K562 (cell line): ENCODE results near the gene GSK3B. TPM values are rescaled to one million over a fixed set of nuclear protein-coding genes. Genes with fewer than 3 reads are reported as not detected.
A peak's percentile ranks its signal among the peaks of the same experiment; 100 is the strongest.

Source experiments
- ATF4 ChIP-seq: fragments of 450-650 bp; formaldehyde crosslinking; IDR thresholded peaks from 2 replicates; pipeline ENCODE4 v1.4.0; 2022; ENCODE audit warnings: mild to moderate bottlenecking, moderate library complexity
- HNRNPLL ChIP-seq: fragments of 200-400 bp; formaldehyde crosslinking; IDR thresholded peaks from 2 replicates; pipeline ENCODE4 v1.6.1; 2017; ENCODE audit warnings: low read length, low read depth, mild to moderate bottlenecking; ENCODE audit not compliant: poor library complexity, severe bottlenecking
- MLLT1 ChIP-seq, 2 experiments: fragments of 450-650 bp; IDR thresholded peaks; 2 replicates each; pipeline ENCODE4 v1.6.1; 2016
- PURB ChIP-seq: sonication (generic); formaldehyde crosslinking; IDR thresholded peaks from 2 replicates; pipeline ENCODE4 v1.9.0; 2021; ENCODE audit warnings: low read depth, mild to moderate bottlenecking, missing genetic modification reagents
- RBM25 ChIP-seq: fragments of 200-400 bp; formaldehyde crosslinking; IDR thresholded peaks from 2 replicates; pipeline ENCODE4 v1.6.1; 2018; ENCODE audit warnings: low read length, low read depth, moderate library complexity; ENCODE audit not compliant: severe bottlenecking
- SLC30A9 ChIP-seq: fragments of 250-450 bp; sonication (Bioruptor Pico); IDR thresholded peaks from 2 replicates; pipeline ENCODE4 v1.8.0; 2022; ENCODE audit warnings: mild to moderate bottlenecking, moderate library complexity
- TAF15 ChIP-seq: fragments of 200-400 bp; formaldehyde crosslinking; IDR thresholded peaks from 2 replicates; pipeline ENCODE4 v1.6.1; 2017; ENCODE audit warnings: mild to moderate bottlenecking, low read depth, low read length, moderate library complexity
- ZNF57 ChIP-seq: fragments of 450-650 bp; formaldehyde crosslinking; IDR thresholded peaks from 2 replicates; pipeline ENCODE4 v1.4.0; 2020; ENCODE audit warnings: mild to moderate bottlenecking, moderate library complexity
- polyA plus RNA-seq, 8 experiments: library from polyadenylated mRNA; depleted of rRNA in 4 of 8; stranded (reverse) in 5 of 8; unstranded in 3 of 8; fragments of >200 nt; fragmentation: Nextera tagmentation in 2 of 8; fragmentation: Illumina TruSeq in 1 of 8; extraction: Ambion mirVana in 2 of 8; extraction: Trizol in 1 of 8; gene quantifications; 2 replicates each; pipeline versions ENCODE4 v1.2.1 to v1.2.3, GENCODE V29; 2011 to 2014; ENCODE audit warnings: inconsistent platforms in 1 of 8, missing spikeins in 1 of 8
- total RNA-seq, 7 experiments: library from RNA; depleted of rRNA in 6 of 7; stranded (reverse); fragments of >200 nt in 6 of 7; fragmentation: Illumina TruSeq in 2 of 7; extraction: Trizol in 2 of 7; gene quantifications; 2 replicates each; pipeline versions ENCODE4 v1.2.1 to v1.2.3, GENCODE V29; 2011 to 2021; ENCODE audit warnings: low replicate concordance in 1 of 7
- TF ChIP-seq, protein P1 (sequence below): fragments of 450-650 bp; IDR thresholded peaks from 2 replicates; pipeline ENCODE4 v1.6.1; 2018; ENCODE audit warnings: mild to moderate bottlenecking, low read depth; ENCODE audit not compliant: partially characterized antibody
- TF ChIP-seq, protein P2 (sequence below): fragments of 450-650 bp; IDR thresholded peaks from 2 replicates; pipeline ENCODE4 v1.6.1; 2016; ENCODE audit warnings: low read depth

Gene GSK3B
- total and polyA plus RNA-seq, 9 of the 15 experiments (the other 6 are each of a cell fraction or from before 2014, with no cell fraction given), result 4.7 to 25.0 (median 18.7) TPM

DNA sequence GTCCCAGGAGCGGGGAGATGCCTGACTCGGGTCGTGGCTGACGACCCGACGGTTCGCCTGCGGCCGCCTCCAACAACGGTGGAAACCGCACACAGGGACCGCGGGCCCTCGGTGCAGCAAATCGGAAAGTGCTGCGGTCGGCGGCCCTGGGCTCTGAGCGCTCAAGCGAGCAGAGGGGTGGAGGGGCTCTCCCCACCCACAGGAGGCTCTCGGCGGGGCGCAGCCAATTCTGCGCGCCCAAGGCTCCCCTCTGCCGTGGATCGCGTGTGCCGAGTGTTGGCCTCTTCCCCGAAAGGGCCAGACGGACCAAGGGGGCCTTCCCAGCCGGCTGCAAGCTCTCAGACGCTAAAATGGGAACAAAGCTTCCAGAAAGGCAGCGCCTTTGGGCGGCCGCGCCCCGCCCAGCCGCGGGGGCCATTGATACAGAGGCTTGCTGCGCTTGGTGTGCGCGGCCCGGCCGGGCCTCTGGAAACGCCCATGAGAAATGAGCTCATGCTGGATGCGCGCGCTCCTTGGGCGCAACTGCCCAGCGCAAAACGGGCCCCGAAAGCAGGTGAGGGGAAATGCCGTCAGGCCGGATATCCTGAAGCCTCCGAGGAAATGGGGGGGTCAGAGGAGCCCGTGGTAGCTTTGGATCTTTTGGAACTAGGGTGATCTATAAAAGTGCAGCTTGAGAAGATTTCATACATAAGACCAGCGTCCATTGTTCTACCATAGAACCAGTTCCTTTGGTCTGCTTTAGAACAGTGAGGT is 1.2 kb upstream of the GSK3B start (continued):
- TF ChIP-seq PURB (CRISPR knock-in tag), result no peak
- TF ChIP-seq ZNF57, result no peak
- TF ChIP-seq RBM25, result no peak
- TF ChIP-seq HNRNPLL, result peak; percentile 56
- TF ChIP-seq SLC30A9, result no peak
- TF ChIP-seq, protein P1, sequence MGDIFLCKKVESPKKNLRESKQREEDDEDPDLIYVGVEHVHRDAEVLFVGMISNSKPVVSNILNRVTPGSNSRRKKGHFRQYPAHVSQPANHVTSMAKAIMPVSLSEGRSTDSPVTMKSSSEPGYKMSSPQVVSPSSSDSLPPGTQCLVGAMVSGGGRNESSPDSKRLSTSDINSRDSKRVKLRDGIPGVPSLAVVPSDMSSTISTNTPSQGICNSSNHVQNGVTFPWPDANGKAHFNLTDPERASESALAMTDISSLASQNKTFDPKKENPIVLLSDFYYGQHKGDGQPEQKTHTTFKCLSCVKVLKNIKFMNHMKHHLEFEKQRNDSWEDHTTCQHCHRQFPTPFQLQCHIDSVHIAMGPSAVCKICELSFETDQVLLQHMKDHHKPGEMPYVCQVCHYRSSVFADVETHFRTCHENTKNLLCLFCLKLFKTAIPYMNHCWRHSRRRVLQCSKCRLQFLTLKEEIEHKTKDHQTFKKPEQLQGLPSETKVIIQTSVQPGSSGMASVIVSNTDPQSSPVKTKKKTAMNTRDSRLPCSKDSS, result no peak
- TF ChIP-seq, protein P2, sequence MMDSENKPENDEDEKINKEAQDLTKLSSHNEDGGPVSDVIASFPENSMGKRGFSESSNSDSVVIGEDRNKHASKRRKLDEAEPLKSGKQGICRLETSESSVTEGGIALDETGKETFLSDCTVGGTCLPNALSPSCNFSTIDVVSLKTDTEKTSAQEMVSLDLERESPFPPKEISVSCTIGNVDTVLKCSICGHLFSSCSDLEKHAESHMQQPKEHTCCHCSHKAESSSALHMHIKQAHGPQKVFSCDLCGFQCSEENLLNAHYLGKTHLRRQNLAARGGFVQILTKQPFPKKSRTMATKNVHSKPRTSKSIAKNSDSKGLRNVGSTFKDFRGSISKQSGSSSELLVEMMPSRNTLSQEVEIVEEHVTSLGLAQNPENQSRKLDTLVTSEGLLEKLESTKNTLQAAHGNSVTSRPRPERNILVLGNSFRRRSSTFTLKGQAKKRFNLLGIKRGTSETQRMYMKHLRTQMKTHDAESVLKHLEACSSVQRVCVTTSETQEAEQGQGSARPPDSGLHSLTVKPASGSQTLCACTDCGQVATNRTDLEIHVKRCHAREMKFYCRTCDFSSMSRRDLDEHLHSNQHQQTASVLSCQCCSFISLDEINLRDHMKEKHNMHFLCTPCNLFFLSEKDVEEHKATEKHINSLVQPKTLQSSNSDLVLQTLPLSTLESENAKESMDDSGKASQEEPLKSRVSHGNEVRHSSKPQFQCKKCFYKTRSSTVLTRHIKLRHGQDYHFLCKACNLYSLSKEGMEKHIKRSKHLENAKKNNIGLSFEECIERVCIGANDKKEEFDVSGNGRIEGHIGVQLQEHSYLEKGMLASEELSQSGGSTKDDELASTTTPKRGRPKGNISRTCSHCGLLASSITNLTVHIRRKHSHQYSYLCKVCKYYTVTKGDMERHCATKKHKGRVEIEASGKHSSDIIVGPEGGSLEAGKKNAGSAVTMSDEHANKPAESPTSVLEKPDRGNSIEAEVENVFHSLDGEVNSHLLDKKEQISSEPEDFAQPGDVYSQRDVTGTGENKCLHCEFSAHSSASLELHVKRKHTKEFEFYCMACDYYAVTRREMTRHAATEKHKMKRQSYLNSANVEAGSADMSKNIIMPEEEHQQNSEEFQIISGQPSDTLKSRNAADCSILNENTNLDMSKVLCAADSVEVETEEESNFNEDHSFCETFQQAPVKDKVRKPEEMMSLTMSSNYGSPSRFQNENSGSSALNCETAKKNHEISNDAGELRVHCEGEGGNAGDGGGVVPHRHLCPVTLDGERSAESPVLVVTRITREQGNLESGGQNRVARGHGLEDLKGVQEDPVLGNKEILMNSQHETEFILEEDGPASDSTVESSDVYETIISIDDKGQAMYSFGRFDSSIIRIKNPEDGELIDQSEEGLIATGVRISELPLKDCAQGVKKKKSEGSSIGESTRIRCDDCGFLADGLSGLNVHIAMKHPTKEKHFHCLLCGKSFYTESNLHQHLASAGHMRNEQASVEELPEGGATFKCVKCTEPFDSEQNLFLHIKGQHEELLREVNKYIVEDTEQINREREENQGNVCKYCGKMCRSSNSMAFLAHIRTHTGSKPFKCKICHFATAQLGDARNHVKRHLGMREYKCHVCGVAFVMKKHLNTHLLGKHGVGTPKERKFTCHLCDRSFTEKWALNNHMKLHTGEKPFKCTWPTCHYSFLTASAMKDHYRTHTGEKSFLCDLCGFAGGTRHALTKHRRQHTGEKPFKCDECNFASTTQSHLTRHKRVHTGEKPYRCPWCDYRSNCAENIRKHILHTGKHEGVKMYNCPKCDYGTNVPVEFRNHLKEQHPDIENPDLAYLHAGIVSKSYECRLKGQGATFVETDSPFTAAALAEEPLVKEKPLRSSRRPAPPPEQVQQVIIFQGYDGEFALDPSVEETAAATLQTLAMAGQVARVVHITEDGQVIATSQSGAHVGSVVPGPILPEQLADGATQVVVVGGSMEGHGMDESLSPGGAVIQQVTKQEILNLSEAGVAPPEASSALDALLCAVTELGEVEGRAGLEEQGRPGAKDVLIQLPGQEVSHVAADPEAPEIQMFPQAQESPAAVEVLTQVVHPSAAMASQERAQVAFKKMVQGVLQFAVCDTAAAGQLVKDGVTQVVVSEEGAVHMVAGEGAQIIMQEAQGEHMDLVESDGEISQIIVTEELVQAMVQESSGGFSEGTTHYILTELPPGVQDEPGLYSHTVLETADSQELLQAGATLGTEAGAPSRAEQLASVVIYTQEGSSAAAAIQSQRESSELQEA, result no peak
- TF ChIP-seq TAF15, result no peak
- TF ChIP-seq ATF4, result no peak
- peak in 1 of 2 experiments; percentile 61; a peak in 1 of 4 replicates for TF ChIP-seq MLLT1 (IDR thresholded peaks at IDR 0.05)
